ENCODE data around the gene RUSF1. TPM values are rescaled to one million over a fixed set of nuclear protein-coding genes. Genes with fewer than 3 reads are reported as not detected.

RUSF1 gene
- 35.4 and 47.3 TPM in 2 replicates for total RNA-seq

DNA sequence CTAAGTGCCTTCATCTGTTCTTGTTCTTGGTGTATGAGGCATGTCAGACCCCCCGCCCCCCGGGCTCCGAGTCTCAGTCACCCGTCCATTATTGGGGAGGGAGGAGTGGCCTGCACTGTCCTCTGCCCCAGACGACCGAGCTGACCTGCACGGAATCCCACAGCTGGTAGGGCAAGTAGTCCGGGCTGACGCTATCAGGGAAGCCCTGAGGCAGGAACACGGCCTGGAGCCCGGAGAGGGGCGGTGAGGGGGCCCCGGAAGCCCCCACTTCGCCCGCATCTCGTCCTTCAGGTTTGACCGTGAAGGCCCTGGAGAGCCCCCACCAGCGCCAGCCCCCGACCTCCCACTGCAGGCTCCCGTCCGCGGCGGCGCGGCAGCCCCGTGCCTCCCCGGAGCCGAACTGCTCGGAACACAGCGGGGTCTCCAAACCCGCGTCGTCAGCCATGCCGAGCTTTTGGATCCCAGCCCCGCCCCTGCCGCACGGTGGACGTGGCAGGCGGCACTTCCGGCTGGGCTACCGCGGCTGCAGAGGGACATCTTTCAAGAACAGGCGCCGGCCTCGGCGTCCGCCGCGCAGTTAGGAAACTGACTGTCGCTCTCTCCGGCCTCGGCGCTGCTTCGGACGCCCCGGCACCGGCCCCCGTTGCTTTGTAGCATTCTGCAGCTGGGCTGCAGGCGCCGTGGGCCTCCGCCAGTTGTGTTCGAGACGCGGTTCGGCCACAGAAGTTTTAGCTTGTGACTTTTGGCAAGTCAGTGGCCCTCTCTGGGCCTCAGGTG is at the start of gene RUSF1:
Gene RUSF1, minus strand, starts transcription at position 463 of the 777 bp plus-strand sequence. Its CDS starts 18 bp downstream, at position 445.

DNA sequence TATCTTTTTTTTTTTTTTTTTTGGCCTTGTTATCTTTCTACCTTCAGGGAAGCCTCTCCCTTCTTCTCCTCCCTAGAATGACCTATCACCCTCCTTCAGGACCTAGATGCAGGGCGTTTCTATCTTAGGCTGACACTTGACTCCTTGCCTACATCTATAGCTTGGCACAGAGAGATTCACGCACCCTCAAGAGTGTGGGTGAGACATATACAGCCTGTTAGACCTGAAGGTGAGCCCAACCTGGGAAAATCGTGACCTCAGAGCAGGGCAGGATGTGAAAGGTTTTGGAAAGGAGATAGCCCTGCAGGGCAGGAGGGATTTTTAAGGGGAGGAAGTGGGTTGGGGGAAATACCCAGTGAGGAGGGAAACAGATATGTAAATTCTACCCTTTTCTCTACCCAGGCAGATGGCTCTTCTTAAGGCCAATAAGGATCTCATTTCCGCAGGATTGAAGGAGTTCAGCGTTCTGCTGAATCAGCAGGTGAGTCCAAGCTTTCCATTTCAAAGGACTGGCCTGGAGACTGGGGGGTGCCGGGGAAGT is 19.6 kb upstream of the RUSF1 start, which contains the start of gene AHSP:
Gene AHSP, plus strand, starts transcription at position 167 of the 541 bp plus-strand sequence. Its CDS starts 240 bp downstream, at position 407.

DNA sequence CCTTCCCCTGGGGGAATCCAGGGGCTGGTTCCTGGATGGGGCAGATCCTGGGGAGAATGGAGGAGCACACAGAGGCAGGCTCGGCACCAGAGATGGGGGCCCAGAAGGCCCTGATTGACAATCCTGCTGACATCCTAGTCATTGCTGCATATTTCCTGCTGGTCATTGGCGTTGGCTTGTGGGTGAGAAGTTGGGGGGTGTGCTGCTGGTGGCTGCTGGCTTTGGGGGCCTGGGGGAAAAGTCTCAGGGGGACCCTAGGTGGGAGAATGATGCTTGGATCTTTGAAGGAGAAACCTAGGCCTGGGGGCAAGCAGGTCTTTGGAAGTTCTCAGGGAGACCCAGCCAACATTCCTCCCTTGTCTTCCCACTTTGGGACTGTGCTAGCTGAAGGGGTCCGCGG is 25.1 kb downstream of the RUSF1 start, which contains the start of gene SLC5A2:
Gene SLC5A2, plus strand, starts transcription at position 43 of the 400 bp plus-strand sequence. Its CDS starts 14 bp downstream, at position 57.

DNA sequence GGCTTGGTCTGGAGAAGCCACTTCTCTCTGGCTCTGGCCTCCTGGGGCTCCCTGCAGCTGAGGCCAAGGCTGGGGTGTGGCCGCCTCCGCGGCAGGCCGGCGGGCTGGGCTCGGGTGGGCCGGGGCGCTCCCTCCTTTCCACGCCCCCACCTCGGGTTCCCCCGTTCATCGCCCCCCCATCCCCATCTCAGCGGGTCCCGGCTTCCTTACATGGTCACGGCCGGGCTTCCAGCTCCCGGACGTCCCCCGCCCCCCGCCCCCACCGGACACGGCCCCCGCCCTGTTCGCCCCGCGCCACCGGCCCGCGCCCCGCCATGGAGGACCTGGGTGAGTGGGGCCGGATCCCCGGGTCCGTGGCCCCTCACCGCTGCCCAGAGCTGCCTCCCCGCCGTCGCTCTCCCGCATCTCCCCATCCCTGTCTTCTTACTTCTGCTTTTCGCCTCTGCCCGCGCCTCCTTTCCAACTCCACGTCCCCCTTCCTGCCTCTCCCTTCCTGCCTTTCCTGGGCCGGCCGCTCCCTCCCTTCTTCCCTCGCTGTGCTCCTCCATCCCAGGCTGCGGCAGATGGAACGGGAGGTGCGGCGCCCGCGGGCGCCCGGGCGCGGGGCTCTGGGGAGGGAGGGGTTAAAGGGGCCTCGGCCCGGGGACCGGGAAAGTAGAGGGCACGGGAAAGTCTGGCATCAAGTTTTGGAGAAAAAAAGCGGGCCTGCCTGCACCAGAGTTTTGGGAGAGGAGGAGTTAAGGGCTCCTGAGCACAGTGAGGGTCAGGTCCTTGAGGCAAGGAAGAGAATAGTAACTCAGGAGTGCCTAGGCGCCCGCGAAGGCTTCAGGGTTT is 36.1 kb downstream of the RUSF1 start, which contains the start of gene TGFB1I1:
Gene TGFB1I1, plus strand, starts transcription at position 278 of the 834 bp plus-strand sequence. Its CDS starts 37 bp downstream, at position 315.

DNA sequence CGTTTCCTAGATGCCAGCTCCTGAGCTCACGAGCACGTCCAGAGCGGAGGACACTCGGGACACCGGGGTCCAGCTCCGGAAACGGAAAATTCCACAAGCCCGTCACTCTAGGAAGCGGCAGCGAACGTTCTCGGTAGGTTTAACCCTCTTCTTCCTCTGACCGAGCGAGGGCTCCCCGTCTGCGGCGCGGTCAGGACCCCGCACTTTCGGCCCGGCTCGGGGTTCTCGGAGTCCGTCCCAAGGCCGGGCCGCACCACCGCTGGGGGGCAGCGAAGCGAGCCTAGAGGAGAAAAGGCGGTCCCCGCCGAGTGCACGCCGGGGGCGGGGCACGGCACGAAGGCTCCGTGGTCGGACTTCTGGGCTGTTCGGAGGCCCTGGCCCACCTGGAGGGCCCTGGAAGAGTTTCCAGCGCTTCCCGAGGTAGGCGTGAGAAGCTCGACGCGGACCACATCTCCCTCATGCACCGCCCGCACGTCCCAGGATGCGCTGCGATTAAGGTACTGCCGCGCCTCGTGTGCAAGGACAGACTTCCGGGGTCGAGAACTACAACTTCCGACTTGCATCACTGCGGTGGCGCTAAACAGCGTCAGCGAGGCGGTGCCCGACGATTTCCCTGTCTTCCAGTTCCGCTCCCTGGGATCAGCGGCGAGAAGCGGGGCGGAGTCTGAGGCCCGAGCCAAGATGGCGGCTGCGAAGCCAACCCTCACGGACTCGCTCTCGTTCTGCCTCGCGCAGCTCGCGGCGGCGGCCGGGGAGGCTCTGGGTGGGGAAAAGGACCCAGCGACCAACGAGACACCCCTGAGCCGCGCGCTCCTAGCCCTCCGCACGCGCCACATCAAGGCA is 49.1 kb downstream of the RUSF1 start, which contains the start of gene ARMC5:
Gene ARMC5, plus strand, starts transcription at position 658 of the 843 bp plus-strand sequence. Its CDS starts 24 bp downstream, at position 682.

Other genes starting within 250 kb of the RUSF1 start
- not detected in 2 replicates for gene ITGAM, start 248.4 kb downstream of the RUSF1 start, total RNA-seq
- gene ITGAX, start 153.2 kb downstream of the RUSF1 start, total RNA-seq, result under 0.01 TPM in 1 of 2 replicates, not detected in the other
- gene ITGAD, start 115.1 kb downstream of the RUSF1 start, total RNA-seq, result not detected in 2 replicates
- not detected in 2 replicates for gene COX6A2, start 80.0 kb downstream of the RUSF1 start, total RNA-seq
- gene ZNF843, start 65.6 kb downstream of the RUSF1 start, total RNA-seq, result 0.43 and 0.46 TPM in 2 replicates
- 5.3 and 5.9 TPM in 2 replicates for gene ARMC5, start 48.9 kb downstream of the RUSF1 start, total RNA-seq
- gene TGFB1I1, start 36.2 kb downstream of the RUSF1 start, total RNA-seq, result 21.3 and 23.3 TPM in 2 replicates
- under 0.01 TPM in 1 of 2 replicates, not detected in the other for gene SLC5A2, start 25.3 kb downstream of the RUSF1 start, total RNA-seq
- gene AHSP, start 19.5 kb upstream of the RUSF1 start, total RNA-seq, result not detected in 2 replicates

All from smooth muscle cell of bladder (primary cell).